ENCODE results near the gene PAM. TPM values are rescaled to one million over a fixed set of nuclear protein-coding genes. Genes with fewer than 3 reads are reported as not detected.

PAM gene
- total and polyA plus RNA-seq, 2 of the 13 experiments (the other 11 are each of a cell fraction or from before 2014, with no cell fraction given), result 20.2 to 79.1 TPM

- DNase-seq (ENCODE audit: low spot score) (no peak), FAIRE-seq (no peak), ATAC-seq (no peak)
- BruUV-seq (replicated peaks), result no TSS peak
- intact Hi-C loops (cut with micrococcal nuclease; ENCODE audit: unreplicated experiment) (no loop called here), in situ Hi-C loops (cut with HindIII; ENCODE audit: extremely low pct_ligation_motif_present, low pct_unique_long_range_greater_than_20kb) (no loop called here)
- H3K4me3 ChIP-seq (replicated peaks in 1 of 3; ENCODE audit: insufficient read depth in 1 of 3, low read depth in 2 of 3, low read length in 3 of 3), result no peak overlapping the region
- ChIA-PET POLR2A (no interaction called here), CTCF (ENCODE audit: low intra/inter-chr PET ratio, low total read pairs) (no interaction called here)
- no peaks in the 10 kb centered on the region for H3K79me2 ChIP-seq (ENCODE audit: insufficient read depth, low read length)
- no peaks in the 10 kb centered on the region for H4K20me1 ChIP-seq (ENCODE audit: insufficient read depth, low read length)
- no peaks in the 10 kb centered on the region for H3K9me3 ChIP-seq (ENCODE audit: low read length)
- H2AFZ ChIP-seq (ENCODE audit: low read length), result no peak overlapping the region
- TF ChIP-seq HCFC1 (IDR thresholded peaks at IDR 0.05; ENCODE audit: low read depth, low read length) (no peak), KDM2A (CRISPR knock-in tag; IDR thresholded peaks at IDR 0.05; ENCODE audit: borderline replicate concordance, low read depth) (no peak), WIZ (CRISPR knock-in tag; IDR thresholded peaks at IDR 0.05) (no peak), ZNF672 (CRISPR knock-in tag; IDR thresholded peaks at IDR 0.05) (no peak), CHD2 (IDR thresholded peaks at IDR 0.05; ENCODE audit: low read depth, low read length) (no peak)
- TF ChIP-seq, protein P1, sequence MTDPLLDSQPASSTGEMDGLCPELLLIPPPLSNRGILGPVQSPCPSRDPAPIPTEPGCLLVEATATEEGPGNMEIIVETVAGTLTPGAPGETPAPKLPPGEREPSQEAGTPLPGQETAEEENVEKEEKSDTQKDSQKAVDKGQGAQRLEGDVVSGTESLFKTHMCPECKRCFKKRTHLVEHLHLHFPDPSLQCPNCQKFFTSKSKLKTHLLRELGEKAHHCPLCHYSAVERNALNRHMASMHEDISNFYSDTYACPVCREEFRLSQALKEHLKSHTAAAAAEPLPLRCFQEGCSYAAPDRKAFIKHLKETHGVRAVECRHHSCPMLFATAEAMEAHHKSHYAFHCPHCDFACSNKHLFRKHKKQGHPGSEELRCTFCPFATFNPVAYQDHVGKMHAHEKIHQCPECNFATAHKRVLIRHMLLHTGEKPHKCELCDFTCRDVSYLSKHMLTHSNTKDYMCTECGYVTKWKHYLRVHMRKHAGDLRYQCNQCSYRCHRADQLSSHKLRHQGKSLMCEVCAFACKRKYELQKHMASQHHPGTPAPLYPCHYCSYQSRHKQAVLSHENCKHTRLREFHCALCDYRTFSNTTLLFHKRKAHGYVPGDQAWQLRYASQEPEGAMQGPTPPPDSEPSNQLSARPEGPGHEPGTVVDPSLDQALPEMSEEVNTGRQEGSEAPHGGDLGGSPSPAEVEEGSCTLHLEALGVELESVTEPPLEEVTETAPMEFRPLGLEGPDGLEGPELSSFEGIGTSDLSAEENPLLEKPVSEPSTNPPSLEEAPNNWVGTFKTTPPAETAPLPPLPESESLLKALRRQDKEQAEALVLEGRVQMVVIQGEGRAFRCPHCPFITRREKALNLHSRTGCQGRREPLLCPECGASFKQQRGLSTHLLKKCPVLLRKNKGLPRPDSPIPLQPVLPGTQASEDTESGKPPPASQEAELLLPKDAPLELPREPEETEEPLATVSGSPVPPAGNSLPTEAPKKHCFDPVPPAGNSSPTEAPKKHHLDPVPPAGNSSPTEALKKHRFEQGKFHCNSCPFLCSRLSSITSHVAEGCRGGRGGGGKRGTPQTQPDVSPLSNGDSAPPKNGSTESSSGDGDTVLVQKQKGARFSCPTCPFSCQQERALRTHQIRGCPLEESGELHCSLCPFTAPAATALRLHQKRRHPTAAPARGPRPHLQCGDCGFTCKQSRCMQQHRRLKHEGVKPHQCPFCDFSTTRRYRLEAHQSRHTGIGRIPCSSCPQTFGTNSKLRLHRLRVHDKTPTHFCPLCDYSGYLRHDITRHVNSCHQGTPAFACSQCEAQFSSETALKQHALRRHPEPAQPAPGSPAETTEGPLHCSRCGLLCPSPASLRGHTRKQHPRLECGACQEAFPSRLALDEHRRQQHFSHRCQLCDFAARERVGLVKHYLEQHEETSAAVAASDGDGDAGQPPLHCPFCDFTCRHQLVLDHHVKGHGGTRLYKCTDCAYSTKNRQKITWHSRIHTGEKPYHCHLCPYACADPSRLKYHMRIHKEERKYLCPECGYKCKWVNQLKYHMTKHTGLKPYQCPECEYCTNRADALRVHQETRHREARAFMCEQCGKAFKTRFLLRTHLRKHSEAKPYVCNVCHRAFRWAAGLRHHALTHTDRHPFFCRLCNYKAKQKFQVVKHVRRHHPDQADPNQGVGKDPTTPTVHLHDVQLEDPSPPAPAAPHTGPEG (CRISPR knock-in tag; IDR thresholded peaks at IDR 0.05), result no peak
- H3K27ac ChIP-seq (ENCODE audit: extremely low read length, insufficient read depth, low read length), result no peak overlapping the region
- no peak overlapping the region for H3K9ac ChIP-seq (ENCODE audit: insufficient read depth, low read depth, low read length)
- H3K4me2 ChIP-seq (ENCODE audit: low read depth, low read length), result no peak overlapping the region
- peaks cover 0 to 1% of the 10 kb centered on the region in 2 experiments; a peak in 1 of 5 replicates for H3K36me3 ChIP-seq (replicated peaks in 1 of 2; ENCODE audit: control insufficient read depth in 1 of 2, insufficient read depth in 2 of 2, low read length in 2 of 2)
- no peaks in the 10 kb centered on the region for H3K4me1 ChIP-seq (ENCODE audit: insufficient read depth, low read length)
- H3K27me3 ChIP-seq (ENCODE audit: control insufficient read depth in 1 of 2, insufficient read depth in 2 of 2, low read length in 2 of 2), result no peaks in the 10 kb centered on the region
Observed at GRCh38 chr5:102916109-102916508, 161.0 kb downstream of the PAM start.
